22Rv1 (cell line): ENCODE results near the gene LYPLA2.

ENCODE experiments used
- ZFX ChIP-seq: fragments of 450-650 bp; IDR thresholded peaks from 2 replicates; pipeline ENCODE4 v1.6.1; 2017; ENCODE audit warnings: antibody characterized with exemption, borderline replicate concordance
- TF ChIP-seq, protein P1 (sequence below): fragments of 450-650 bp; IDR thresholded peaks from 2 replicates; pipeline ENCODE4 v1.5.1; 2017; ENCODE audit warnings: mild to moderate bottlenecking

DNA sequence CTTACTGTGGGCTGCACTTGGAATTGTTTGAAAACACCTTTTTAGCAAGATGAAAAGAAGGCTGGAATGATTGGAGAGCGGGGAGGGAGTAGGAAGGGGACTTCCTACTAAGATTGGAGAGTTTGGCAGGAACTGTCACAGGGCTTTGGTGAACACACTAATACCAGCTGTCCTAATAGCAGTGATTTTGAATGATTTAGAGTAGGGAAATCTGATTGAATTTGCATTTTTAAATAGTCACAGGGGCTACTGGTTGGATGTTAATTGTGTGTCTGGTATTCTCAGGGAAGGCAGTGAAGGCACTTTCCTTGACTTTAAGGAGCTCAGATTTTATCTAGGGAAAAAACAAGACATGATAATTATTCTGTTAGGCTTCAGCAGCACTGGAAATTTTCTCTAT lies 36.8 kb downstream of the LYPLA2 start:
- TF ChIP-seq, protein P1, sequence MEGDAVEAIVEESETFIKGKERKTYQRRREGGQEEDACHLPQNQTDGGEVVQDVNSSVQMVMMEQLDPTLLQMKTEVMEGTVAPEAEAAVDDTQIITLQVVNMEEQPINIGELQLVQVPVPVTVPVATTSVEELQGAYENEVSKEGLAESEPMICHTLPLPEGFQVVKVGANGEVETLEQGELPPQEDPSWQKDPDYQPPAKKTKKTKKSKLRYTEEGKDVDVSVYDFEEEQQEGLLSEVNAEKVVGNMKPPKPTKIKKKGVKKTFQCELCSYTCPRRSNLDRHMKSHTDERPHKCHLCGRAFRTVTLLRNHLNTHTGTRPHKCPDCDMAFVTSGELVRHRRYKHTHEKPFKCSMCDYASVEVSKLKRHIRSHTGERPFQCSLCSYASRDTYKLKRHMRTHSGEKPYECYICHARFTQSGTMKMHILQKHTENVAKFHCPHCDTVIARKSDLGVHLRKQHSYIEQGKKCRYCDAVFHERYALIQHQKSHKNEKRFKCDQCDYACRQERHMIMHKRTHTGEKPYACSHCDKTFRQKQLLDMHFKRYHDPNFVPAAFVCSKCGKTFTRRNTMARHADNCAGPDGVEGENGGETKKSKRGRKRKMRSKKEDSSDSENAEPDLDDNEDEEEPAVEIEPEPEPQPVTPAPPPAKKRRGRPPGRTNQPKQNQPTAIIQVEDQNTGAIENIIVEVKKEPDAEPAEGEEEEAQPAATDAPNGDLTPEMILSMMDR = no peak
- no peak for TF ChIP-seq ZFX
